ENCODE data around the gene CTNNA2. TPM values are rescaled to one million over a fixed set of nuclear protein-coding genes. Genes with fewer than 3 reads are reported as not detected.

CTNNA2 gene
- total RNA-seq, 1 experiment from 2014 or later, result not detected

DNA sequence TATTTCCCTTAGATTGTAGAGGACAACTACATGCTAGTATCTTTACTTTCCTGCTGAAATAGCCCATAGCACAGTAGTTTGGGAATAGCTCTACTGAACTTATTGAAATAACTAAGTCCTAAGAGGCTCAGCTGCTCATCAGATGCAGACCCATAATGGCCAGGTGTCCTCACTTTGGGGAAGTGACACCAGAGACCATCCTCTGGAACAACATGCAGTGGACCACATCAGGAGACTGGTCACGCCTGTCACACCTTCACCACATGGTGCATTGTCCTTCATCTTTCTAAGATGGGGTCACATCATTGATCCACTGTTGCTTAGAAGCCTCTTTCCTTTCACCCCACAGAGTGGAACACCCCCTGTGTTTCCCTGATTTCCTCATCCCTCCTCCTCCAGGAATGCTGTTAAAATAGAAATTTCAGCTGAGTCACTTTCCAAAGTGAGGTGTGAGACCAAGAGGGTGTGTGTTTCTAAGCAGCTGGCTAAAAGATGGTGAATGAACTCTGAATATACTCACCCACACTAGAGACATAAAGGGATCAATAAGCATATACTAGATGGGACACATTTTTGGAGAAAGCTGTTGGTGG is 1006.9 kb downstream of the CTNNA2 start:
- CTCF ChIA-PET, result no interaction called here

DNA sequence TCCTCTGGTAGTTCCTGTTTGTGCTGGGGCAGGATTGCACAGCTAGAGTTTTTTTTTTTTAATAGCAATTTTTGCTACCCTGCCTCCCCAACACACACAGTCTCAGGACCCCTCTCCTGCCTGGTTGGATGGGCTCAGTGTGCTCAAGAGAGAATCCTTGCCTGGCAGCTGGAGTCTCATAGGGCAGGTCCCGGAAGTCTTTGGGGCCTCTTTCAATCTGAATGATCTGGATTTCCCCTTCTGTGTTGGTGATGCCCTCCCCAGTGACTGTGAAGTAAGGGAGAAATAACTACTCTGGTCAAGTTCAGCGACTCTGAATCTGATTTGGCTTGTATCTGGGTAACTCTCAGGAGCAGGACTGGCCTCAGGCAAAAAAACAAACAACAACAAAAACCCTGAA is 1012.3 kb downstream of the CTNNA2 start:
- no peaks in the 10 kb centered on the region for H3K9me3 ChIP-seq (ENCODE audit: insufficient read depth, low read depth)
- intact Hi-C loops (cut with micrococcal nuclease; ENCODE audit: unreplicated experiment), result no loop called here
- no peak overlapping the region for H3K4me3 ChIP-seq
- ChIA-PET POLR2A (ENCODE audit: unreplicated experiment) (no interaction called here), CTCF (no interaction called here)
- no peak for DNase-seq
- no peaks in the 10 kb centered on the region for H3K9me2 ChIP-seq (ENCODE audit: insufficient read depth)
- H2AFZ ChIP-seq, result no peak overlapping the region
- no peak overlapping the region for H3K27ac ChIP-seq
- no peaks in the 10 kb centered on the region for H4K20me1 ChIP-seq (ENCODE audit: insufficient read depth)
- no peaks in the 10 kb centered on the region for H3K79me2 ChIP-seq (ENCODE audit: low read depth)
- no peaks in the 10 kb centered on the region for H3K4me1 ChIP-seq (replicated peaks; ENCODE audit: insufficient read depth)
- no peak overlapping the region for H3K4me2 ChIP-seq
- no peaks in the 10 kb centered on the region for H3F3A ChIP-seq (ENCODE audit: insufficient read depth, low read depth)
- peaks cover 29% of the 10 kb centered on the region for H3K27me3 ChIP-seq (ENCODE audit: insufficient read depth, low read depth)
- BruUV-seq (replicated peaks), result no TSS peak
- H3K36me3 ChIP-seq (ENCODE audit: low read depth), result no peaks in the 10 kb centered on the region
- no peak for TF ChIP-seq EZH2 (IDR thresholded peaks at IDR 0.05; ENCODE audit: low read depth)

More for the DNA sequence above, 1006.9 kb downstream of the CTNNA2 start:
- H3K9me2 ChIP-seq (ENCODE audit: insufficient read depth), result no peaks in the 10 kb centered on the region
- no peak overlapping the region for H3K4me2 ChIP-seq
- no peak for DNase-seq
- H4K20me1 ChIP-seq (ENCODE audit: insufficient read depth), result no peaks in the 10 kb centered on the region
- no peaks in the 10 kb centered on the region for H3K79me2 ChIP-seq (ENCODE audit: low read depth)
- no peak overlapping the region for H2AFZ ChIP-seq
- no TSS peak for BruUV-seq (replicated peaks)
- H3F3A ChIP-seq (ENCODE audit: insufficient read depth, low read depth), result no peaks in the 10 kb centered on the region
- H3K27me3 ChIP-seq (ENCODE audit: insufficient read depth, low read depth), result peaks cover 48% of the 10 kb centered on the region
- no peaks in the 10 kb centered on the region for H3K36me3 ChIP-seq (ENCODE audit: low read depth)
- H3K4me3 ChIP-seq, result no peak overlapping the region
- H3K9me3 ChIP-seq (ENCODE audit: insufficient read depth, low read depth), result no peaks in the 10 kb centered on the region
- H3K27ac ChIP-seq, result no peak overlapping the region
- POLR2A ChIA-PET (ENCODE audit: unreplicated experiment), result no interaction called here
- H3K4me1 ChIP-seq (replicated peaks; ENCODE audit: insufficient read depth), result no peaks in the 10 kb centered on the region
- TF ChIP-seq EZH2 (IDR thresholded peaks at IDR 0.05; ENCODE audit: low read depth), result no peak
- TF ChIP-seq, protein P1, sequence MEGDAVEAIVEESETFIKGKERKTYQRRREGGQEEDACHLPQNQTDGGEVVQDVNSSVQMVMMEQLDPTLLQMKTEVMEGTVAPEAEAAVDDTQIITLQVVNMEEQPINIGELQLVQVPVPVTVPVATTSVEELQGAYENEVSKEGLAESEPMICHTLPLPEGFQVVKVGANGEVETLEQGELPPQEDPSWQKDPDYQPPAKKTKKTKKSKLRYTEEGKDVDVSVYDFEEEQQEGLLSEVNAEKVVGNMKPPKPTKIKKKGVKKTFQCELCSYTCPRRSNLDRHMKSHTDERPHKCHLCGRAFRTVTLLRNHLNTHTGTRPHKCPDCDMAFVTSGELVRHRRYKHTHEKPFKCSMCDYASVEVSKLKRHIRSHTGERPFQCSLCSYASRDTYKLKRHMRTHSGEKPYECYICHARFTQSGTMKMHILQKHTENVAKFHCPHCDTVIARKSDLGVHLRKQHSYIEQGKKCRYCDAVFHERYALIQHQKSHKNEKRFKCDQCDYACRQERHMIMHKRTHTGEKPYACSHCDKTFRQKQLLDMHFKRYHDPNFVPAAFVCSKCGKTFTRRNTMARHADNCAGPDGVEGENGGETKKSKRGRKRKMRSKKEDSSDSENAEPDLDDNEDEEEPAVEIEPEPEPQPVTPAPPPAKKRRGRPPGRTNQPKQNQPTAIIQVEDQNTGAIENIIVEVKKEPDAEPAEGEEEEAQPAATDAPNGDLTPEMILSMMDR (conservative IDR thresholded peaks at IDR 0.05), result no peak
- intact Hi-C loops (cut with micrococcal nuclease; ENCODE audit: unreplicated experiment), result no loop called here

DNA sequence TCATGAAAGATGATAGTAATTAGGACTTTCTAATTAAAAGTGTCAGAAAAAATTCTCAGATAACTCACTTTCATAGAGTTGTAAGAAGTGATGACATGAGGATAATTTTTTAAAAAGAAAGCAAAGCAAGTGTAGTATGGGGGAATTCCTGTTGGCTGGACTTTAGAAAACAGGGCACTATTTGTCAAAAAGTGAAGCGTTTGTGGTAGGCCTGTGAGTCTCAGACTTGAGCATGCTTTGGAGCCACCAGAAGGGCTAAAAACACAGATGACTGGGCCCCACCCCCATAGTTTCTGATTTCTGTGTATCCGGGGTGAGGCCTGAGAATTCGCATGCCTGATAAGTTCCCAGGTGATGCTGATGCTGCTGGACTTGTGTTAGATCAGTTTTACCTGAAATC is 1014.3 kb downstream of the CTNNA2 start:
- Histone ChIP-seq H3K36me3 (ENCODE audit: low read depth) (no peaks in the 10 kb centered on the region), H3K4me3 (no peak overlapping the region), H3K27ac (no peak overlapping the region), H2AFZ (no peak overlapping the region), H3K27me3 (ENCODE audit: insufficient read depth, low read depth) (peaks cover 13% of the 10 kb centered on the region; the same call in 1 of the 2 replicates), H3K4me1 (replicated peaks; ENCODE audit: insufficient read depth) (no peaks in the 10 kb centered on the region), H4K20me1 (ENCODE audit: insufficient read depth) (no peaks in the 10 kb centered on the region), H3F3A (ENCODE audit: insufficient read depth, low read depth) (no peaks in the 10 kb centered on the region), H3K79me2 (ENCODE audit: low read depth) (no peaks in the 10 kb centered on the region), H3K9me3 (ENCODE audit: insufficient read depth, low read depth) (no peaks in the 10 kb centered on the region), H3K9me2 (ENCODE audit: insufficient read depth) (no peaks in the 10 kb centered on the region), H3K4me2 (no peak overlapping the region)
- DNase-seq, result no peak
- ChIA-PET POLR2A (ENCODE audit: unreplicated experiment) (no interaction called here), CTCF (no interaction called here)
- intact Hi-C loops (cut with micrococcal nuclease; ENCODE audit: unreplicated experiment), result no loop called here
- no peak for TF ChIP-seq EZH2 (IDR thresholded peaks at IDR 0.05; ENCODE audit: low read depth)
- TF ChIP-seq, protein P1 (conservative IDR thresholded peaks at IDR 0.05), result no peak
- no TSS peak for BruUV-seq (replicated peaks)

Measured in PC-9 (cell line).